ENCODE measurements around the gene DNPH1. TPM values are rescaled to one million over a fixed set of nuclear protein-coding genes. Genes with fewer than 3 reads are reported as not detected.

Gene DNPH1
- total RNA-seq, 6 experiments from 2014 or later = 38.3 to 56.3 (median 49.1) TPM

GRCh38 chr6:43203029-43203717 is 26.1 kb downstream of the DNPH1 start:
- H3K27me3 Mint-ChIP-seq (ENCODE audit: insufficient read depth) = no peaks in the 10 kb centered on the region
- no peaks in the 10 kb centered on the region for H3K4me1 Mint-ChIP-seq (ENCODE audit: low read depth)
- TF ChIP-seq CTCF (IDR thresholded peaks at IDR 0.05) = no peak
- peaks cover 17% of the 10 kb centered on the region for H3K36me3 Mint-ChIP-seq (ENCODE audit: low read depth)
- no peaks in the 10 kb centered on the region; the same call in 1 of the 2 replicates for H3K9me3 Mint-ChIP-seq
- no peak for DNase-seq
- H3K4me3 Mint-ChIP-seq = no peak overlapping the region
- no peak overlapping the region for H3K27ac Mint-ChIP-seq

DNA sequence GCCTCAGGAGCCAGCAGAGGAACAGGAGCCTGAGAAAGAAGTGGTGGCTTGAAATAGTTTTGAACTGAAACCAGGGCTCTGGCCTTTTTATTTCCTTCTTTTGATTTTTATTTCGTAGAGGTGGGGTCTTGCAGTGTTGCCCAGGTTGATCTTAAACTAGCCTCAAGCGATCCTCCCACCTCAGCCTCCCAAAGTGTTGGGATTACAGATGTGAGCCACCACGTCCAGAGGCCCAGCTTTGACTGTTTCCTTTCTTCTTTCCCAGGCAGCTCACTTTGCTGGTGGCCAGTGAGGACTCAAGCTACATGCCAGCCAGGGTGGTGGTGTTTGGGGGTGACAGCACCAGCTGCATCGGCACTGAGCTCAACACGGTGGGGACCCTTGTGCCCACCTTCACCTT is 26.8 kb downstream of the DNPH1 start:
- no peak for TF ChIP-seq CTCF (IDR thresholded peaks at IDR 0.05)
- no peaks in the 10 kb centered on the region for H3K4me1 Mint-ChIP-seq (ENCODE audit: low read depth)
- no peak overlapping the region for H3K4me3 Mint-ChIP-seq
- H3K9me3 Mint-ChIP-seq = no peaks in the 10 kb centered on the region; the same call in 1 of the 2 replicates
- peaks cover 17% of the 10 kb centered on the region for H3K36me3 Mint-ChIP-seq (ENCODE audit: low read depth)
- no peaks in the 10 kb centered on the region for H3K27me3 Mint-ChIP-seq (ENCODE audit: insufficient read depth)
- DNase-seq = no peak
- H3K27ac Mint-ChIP-seq = no peak overlapping the region

- Mint-ChIP-seq H3K27ac (no peak overlapping the region), H3K9me3 (no peaks in the 10 kb centered on the region), H3K36me3 (ENCODE audit: low read depth) (peaks cover 7% of the 10 kb centered on the region), H3K4me1 (ENCODE audit: low read depth) (no peaks in the 10 kb centered on the region), H3K27me3 (ENCODE audit: insufficient read depth) (no peaks in the 10 kb centered on the region), H3K4me3 (no peak overlapping the region)
- TF ChIP-seq CTCF (IDR thresholded peaks at IDR 0.05) = no peak
- DNase-seq = no peak
Observed at GRCh38 chr6:43200541-43200940, 28.7 kb downstream of the DNPH1 start.

GRCh38 chr6:43199912-43200311 is 29.4 kb downstream of the DNPH1 start:
- H3K4me1 Mint-ChIP-seq (ENCODE audit: low read depth) = no peaks in the 10 kb centered on the region
- DNase-seq = no peak
- no peaks in the 10 kb centered on the region for H3K27me3 Mint-ChIP-seq (ENCODE audit: insufficient read depth)
- no peaks in the 10 kb centered on the region for H3K9me3 Mint-ChIP-seq
- no peak overlapping the region for H3K4me3 Mint-ChIP-seq
- H3K36me3 Mint-ChIP-seq (ENCODE audit: low read depth) = peaks cover under 1% of the 10 kb centered on the region
- no peak overlapping the region for H3K27ac Mint-ChIP-seq
- TF ChIP-seq CTCF (IDR thresholded peaks at IDR 0.05) = no peak

GRCh38 chr6:43196337-43196736 is 32.9 kb downstream of the DNPH1 start:
- Mint-ChIP-seq H3K27me3 (ENCODE audit: insufficient read depth) (no peaks in the 10 kb centered on the region), H3K36me3 (ENCODE audit: low read depth) (peaks cover 11% of the 10 kb centered on the region; the same call in 1 of the 2 replicates), H3K27ac (no peak overlapping the region), H3K4me1 (ENCODE audit: low read depth) (no peaks in the 10 kb centered on the region), H3K9me3 (no peaks in the 10 kb centered on the region), H3K4me3 (no peak overlapping the region)
- DNase-seq = no peak
- no peak for TF ChIP-seq CTCF (IDR thresholded peaks at IDR 0.05)
